A673 (cell line): Measurements from ENCODE around the gene EML1. TPM values are rescaled to one million over a fixed set of nuclear protein-coding genes. Genes with fewer than 3 reads are reported as not detected.

Experiments used
- BruUV-seq: library from RNA; stranded (reverse); fragments of 400-500 nt; replicated peaks from 2 replicates; lab custom pipeline; 2021; lab: Mats Ljungman, UMichigan
- CTCF ChIA-PET: fragments of 300-600 bp; sonication (Branson Sonifier 250); formaldehyde crosslinking; loops from one replicate; lab custom pipeline; 2022; ENCODE audit warnings: antibody characterized with exemption; lab: Charles Lee
- POLR2A ChIA-PET: fragments of 300-600 bp; sonication (Branson Sonifier 250); formaldehyde crosslinking; loops from one replicate; lab custom pipeline; 2022; ENCODE audit warnings: antibody characterized with exemption; ENCODE audit not compliant: low non-redundant PET; lab: Charles Lee
- DNase-seq: peaks from one replicate; pipeline ENCODE4 v3.0.0-alpha.2; 2015; ENCODE audit warnings: low spot score
- H3K27ac ChIP-seq: fragments of 200-600 bp; sonication (generic); 2 replicates; pipeline ENCODE4 v1.5.1; 2016; ENCODE audit warnings: mixed run types, low read depth, mild to moderate bottlenecking, mixed read lengths, antibody characterized with exemption, low read length; ENCODE audit not compliant: poor library complexity, severe bottlenecking
- H3K27me3 ChIP-seq: fragments of 200-600 bp; sonication (generic); replicated peaks from 2 replicates; pipeline ENCODE4 v1.6.1; 2017; ENCODE audit warnings: mixed run types, low read depth, mild to moderate bottlenecking, mixed read lengths, antibody characterized with exemption, low read length; ENCODE audit not compliant: insufficient read depth, poor library complexity
- H3K36me3 ChIP-seq: fragments of 200-600 bp; sonication (generic); 2 replicates; pipeline ENCODE4 v1.6.1; 2016; ENCODE audit warnings: mixed run types, mild to moderate bottlenecking, mixed read lengths, antibody characterized with exemption, low read length; ENCODE audit not compliant: insufficient read depth, poor library complexity, severe bottlenecking
- H3K4me1 ChIP-seq: fragments of 200-600 bp; sonication (generic); 2 replicates; pipeline ENCODE4 v1.6.1; 2017; ENCODE audit warnings: mixed run types, mild to moderate bottlenecking, mixed read lengths, antibody characterized with exemption, low read length; ENCODE audit not compliant: insufficient read depth, poor library complexity, severe bottlenecking
- H3K4me3 ChIP-seq: fragments of 200-600 bp; sonication (generic); 2 replicates; pipeline ENCODE4 v1.5.1; 2016; ENCODE audit warnings: low read depth, mixed run types, mild to moderate bottlenecking, mixed read lengths, low read length; ENCODE audit not compliant: poor library complexity, severe bottlenecking
- H3K9me3 ChIP-seq: fragments of 200-600 bp; sonication (generic); 2 replicates; pipeline ENCODE4 v1.6.1; 2016; ENCODE audit warnings: mixed run types, low read depth, mild to moderate bottlenecking, mixed read lengths, antibody characterized with exemption, low read length; ENCODE audit not compliant: poor library complexity, severe bottlenecking
- EZH2 ChIP-seq: fragments of 200-600 bp; sonication (generic); IDR thresholded peaks from 2 replicates; pipeline ENCODE4 v1.6.1; 2017; ENCODE audit warnings: borderline replicate concordance, low read depth, mild to moderate bottlenecking, mixed read lengths, antibody characterized with exemption, low read length; ENCODE audit not compliant: poor library complexity, severe bottlenecking
- intact Hi-C: fragments of 100-400 bp; cut with micrococcal nuclease; formaldehyde crosslinking; loops from one replicate; pipeline ENCODE4 v1.10.0; 2022; ENCODE audit not compliant: unreplicated experiment
- total RNA-seq: library from RNA; stranded (reverse); gene quantifications from 2 replicates; pipeline ENCODE4 v1.2.3, GENCODE V29; 2021
- TF ChIP-seq, protein P1 (sequence below): fragments of 300-800, 200-600 bp; sonication (generic); conservative IDR thresholded peaks from 2 replicates; pipeline ENCODE4 v1.5.1; 2017; ENCODE audit warnings: low read depth, mild to moderate bottlenecking, antibody characterized with exemption, low read length, moderate library complexity, mixed read lengths

The EML1 gene
- total RNA-seq, 1 experiment from 2014 or later: 34.1 TPM

GRCh38 chr14:99812096-99812750 lies 19.0 kb downstream of the EML1 start:
- no peak for DNase-seq
- no peak overlapping the region for H3K4me3 ChIP-seq
- ChIA-PET CTCF (no interaction called here), POLR2A (no interaction called here)
- H3K4me1 ChIP-seq: no peaks in the 10 kb centered on the region
- no peak overlapping the region for H3K27ac ChIP-seq
- TF ChIP-seq, protein P1, sequence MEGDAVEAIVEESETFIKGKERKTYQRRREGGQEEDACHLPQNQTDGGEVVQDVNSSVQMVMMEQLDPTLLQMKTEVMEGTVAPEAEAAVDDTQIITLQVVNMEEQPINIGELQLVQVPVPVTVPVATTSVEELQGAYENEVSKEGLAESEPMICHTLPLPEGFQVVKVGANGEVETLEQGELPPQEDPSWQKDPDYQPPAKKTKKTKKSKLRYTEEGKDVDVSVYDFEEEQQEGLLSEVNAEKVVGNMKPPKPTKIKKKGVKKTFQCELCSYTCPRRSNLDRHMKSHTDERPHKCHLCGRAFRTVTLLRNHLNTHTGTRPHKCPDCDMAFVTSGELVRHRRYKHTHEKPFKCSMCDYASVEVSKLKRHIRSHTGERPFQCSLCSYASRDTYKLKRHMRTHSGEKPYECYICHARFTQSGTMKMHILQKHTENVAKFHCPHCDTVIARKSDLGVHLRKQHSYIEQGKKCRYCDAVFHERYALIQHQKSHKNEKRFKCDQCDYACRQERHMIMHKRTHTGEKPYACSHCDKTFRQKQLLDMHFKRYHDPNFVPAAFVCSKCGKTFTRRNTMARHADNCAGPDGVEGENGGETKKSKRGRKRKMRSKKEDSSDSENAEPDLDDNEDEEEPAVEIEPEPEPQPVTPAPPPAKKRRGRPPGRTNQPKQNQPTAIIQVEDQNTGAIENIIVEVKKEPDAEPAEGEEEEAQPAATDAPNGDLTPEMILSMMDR: no peak
- no peak for TF ChIP-seq EZH2
- BruUV-seq: no TSS peak
- H3K27me3 ChIP-seq: no peaks in the 10 kb centered on the region
- no peaks in the 10 kb centered on the region for H3K36me3 ChIP-seq
- intact Hi-C loops: no loop called here
- no peaks in the 10 kb centered on the region for H3K9me3 ChIP-seq

- intact Hi-C loops: no loop called here
- CTCF ChIA-PET: no interaction called here
- H3K36me3 ChIP-seq: no peaks in the 10 kb centered on the region
- no peak for DNase-seq
- no peak overlapping the region for H3K27ac ChIP-seq
- BruUV-seq: no TSS peak
- H3K4me3 ChIP-seq: no peak overlapping the region
- H3K9me3 ChIP-seq: no peaks in the 10 kb centered on the region
- POLR2A ChIA-PET: no interaction called here
- TF ChIP-seq, protein P1: no peak
- TF ChIP-seq EZH2: no peak
- H3K4me1 ChIP-seq: no peaks in the 10 kb centered on the region
- no peaks in the 10 kb centered on the region for H3K27me3 ChIP-seq
These were observed 19.7 kb downstream of the EML1 start for GRCh38 chr14:99812892-99813291.

GRCh38 chr14:99815696-99816095 lies 22.5 kb downstream of the EML1 start:
- CTCF ChIA-PET: no interaction called here

More at GRCh38 chr14:99815696-99816095, 22.5 kb downstream of the EML1 start:
- no peak for TF ChIP-seq EZH2
- TF ChIP-seq, protein P1: no peak
- H3K4me3 ChIP-seq: no peak overlapping the region
- H3K9me3 ChIP-seq: no peaks in the 10 kb centered on the region
- no peak overlapping the region for H3K27ac ChIP-seq
- no peaks in the 10 kb centered on the region for H3K4me1 ChIP-seq
- H3K27me3 ChIP-seq: no peaks in the 10 kb centered on the region
- POLR2A ChIA-PET: no interaction called here
- no TSS peak for BruUV-seq
- intact Hi-C loops: no loop called here
- no peak for DNase-seq
- H3K36me3 ChIP-seq: no peaks in the 10 kb centered on the region
